GM18517 (cell line): ENCODE measurements around the gene MFSD6L.

Experiments used
- ATAC-seq: cut with Tn5 transposase; IDR thresholded peaks from one replicate; pipeline ENCODE4 v1.9.1; 2021; ENCODE audit warnings: mild to moderate bottlenecking, moderate library complexity; ENCODE audit not compliant: unreplicated experiment

Gene MFSD6L

DNA sequence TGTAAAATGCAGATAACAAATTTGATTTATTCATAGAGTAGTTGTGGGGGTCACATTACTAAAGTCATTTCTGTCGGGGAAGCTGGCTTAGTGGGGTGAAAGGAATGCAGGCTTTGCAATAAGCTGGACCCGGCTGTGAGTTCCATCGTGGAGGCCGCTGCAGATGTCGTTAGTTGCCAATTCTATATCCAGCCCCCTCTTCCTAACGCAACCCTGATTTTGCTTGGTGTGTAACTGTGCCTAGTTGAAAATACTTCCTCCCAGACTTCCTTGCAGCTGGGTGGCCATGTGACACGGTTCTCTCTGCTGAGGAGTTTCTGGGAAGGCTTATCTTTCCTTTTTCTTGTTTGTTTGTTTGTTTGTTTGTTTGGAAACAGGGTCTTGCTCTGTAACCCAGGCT is 4.5 kb downstream of the MFSD6L start:
- no peak for ATAC-seq

DNA sequence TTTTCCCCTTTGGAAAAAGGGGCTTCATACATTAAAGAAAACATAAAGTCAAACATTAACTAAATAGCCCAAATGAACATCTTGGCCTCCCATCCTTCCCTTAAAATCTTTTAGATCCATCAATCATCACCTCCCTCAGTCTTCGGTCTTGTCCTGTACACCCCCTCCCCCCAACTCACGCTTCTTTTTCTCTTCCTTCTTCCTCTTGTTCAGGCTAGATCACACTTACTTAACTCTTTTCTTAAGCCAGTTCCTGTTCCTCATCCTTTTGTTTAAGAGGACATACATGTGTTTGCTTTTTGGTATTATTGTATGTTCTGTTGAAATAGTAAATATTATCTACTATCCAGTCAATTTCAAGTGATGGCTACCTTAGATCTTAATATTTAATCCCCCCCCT is 5.5 kb downstream of the MFSD6L start:
- ATAC-seq: no peak

DNA sequence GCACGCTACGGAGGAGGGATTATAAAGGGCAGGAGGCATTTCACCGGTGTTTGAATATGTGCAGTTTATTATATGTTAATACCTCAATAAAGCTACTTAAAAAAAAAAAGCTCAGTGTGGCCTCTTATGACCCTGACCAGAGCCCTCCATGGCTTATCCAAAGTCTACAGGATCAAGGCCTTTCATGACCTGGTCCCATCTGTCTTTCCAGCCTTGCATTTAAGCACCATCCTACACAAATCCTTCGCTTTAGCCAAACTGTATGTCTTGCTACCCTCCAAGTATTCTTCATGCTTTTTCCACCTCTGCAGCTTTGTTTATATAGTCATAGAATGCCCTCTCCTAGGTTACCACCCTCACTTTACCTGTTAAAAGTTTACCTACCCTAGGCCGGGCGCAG is 6.5 kb downstream of the MFSD6L start:
- ATAC-seq: no peak

DNA sequence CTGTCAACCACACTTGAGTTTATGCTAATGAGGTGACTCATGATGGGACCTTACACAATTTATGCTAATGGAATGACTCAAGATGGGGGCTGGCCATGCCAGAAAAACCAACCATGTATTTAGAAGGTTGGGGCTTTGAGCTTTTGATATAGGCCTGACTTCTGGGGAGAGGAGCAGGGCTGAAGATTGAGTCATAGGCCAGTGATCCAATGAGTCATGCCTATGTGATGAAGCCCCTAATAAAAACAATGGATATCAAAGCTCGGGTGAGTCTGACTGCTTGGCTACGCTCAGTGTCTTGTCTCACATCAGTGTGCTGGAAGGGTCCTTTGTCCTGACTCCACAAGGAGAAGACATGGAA is 7.3 kb downstream of the MFSD6L start:
- ATAC-seq: no peak

DNA sequence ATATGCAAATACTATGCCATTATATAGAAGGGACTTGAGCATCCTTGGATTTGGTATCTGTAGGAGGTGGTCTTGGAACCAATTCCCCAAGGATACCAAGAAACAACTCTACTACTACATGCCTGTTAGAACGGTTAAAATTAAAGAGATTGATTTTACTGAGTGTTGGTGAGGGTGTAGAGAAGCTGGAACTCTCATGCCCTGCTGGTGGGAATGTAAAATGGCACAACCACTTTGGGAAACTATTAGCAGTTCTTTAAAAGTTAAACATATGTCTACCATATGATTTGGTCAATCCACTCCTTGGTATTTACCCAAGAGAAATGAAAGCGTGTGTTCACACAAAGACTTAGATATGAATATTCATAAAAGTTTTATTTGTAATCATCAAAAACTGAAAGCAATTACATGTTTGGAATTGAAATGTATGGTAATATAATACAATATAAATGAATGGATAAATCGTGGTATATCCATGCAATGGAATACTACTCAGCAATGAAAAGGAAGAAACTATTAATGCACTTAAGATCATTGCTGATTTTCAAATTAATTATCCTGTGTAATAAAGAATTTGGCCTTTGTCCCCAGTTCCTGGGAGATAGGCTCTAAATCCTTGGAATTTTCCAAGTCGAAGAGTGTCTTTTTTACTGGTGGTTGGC is 7.8 kb downstream of the MFSD6L start:
- ATAC-seq: no peak

DNA sequence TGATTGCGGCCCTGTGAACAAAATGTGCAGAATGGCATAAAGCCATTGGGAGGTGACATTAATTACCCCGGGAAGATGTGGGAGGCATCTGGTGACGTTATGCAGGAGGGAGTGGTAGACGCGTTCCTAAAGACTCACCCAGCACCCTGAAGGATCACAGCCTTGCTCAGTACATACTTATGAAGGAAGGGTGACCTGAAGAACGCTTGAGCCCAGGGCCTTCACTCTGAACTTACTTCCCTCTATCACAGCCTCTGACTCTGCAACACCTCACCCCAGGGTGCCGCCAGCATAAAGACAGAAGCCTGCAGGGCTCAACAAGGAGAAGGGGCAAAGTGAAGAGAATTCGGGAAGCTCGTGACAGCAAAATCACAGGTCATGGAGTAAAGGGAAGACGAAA is 9.4 kb downstream of the MFSD6L start:
- ATAC-seq: no peak

DNA sequence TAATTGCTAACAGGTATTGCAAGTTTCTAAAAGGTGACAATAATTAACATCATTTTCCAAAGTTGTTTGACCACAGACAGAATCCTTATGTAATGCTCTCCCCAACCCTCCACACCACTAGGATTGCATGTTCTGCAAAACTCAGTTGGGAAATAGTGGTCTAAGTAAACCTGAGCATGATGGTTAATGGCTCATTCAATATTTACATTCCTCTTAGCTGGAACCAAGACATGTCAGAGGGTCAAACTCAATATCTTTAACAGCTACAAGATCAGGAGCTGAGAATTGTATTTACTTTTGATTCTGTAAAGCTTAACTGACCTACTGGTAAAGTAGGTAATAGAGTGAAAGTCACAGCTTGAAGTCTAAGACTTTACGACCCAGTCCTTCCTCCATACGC is 10.2 kb downstream of the MFSD6L start:
- ATAC-seq: no peak

DNA sequence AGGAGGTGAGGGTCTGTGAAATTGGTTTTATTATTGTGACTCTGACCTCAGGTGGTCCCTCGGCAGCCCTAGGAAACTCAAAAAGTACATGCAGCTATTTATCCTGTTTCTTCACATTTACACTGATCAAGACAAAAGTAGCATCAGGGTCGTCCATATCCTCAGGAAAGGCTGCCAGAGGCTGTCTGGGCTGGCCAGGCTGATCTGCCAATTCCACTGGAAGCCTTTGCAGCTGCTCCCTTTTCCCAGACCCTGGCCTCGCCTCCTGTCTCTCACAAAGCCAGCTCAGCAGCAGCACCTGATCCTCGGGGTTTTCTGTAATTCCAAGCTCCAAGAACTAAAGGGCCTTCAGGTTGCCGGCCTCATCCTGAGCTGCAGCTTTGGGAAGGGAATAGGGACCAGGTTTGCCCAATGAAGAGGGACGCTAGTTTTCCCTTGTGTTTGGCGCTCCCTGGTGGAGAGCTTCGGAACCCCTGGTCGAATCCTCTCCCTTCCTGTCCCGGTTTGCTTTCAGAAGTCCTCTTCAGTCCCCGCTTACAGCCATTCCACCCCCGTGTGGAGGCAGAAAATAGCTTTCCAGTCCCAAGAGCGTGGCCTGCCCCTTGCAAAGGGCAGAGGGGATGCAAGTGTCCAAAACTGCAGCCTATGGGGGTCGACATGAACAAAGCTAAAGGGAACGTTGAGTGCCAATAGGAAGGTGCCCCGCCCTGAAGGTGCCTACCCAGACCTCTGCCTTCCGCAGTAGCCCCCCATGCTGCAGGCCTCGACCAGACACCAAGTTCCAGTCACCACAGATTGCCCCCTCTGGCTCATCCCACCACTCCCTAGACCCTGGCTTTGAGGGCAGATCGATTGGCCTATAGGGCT is 13.4 kb downstream of the MFSD6L start:
- ATAC-seq: no peak

DNA sequence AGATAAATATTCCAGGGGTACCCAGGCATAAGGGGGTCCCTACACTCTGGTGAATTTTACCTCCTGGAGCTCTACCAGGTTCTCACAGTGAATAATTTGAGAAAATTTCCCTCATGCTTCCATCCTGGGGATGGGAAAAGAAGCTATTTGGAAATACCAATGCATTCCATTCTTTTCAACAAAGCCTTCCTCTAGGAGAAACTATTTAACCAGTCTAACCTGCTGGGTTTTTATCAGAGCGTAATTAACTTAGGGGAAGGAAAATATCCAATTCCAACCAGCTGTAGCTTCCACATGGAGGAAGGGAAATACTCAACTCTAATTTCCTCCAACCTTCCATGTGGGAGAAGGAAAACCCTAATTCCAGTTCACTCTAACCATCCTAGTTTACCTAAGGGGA is 17.0 kb downstream of the MFSD6L start:
- no peak for ATAC-seq

DNA sequence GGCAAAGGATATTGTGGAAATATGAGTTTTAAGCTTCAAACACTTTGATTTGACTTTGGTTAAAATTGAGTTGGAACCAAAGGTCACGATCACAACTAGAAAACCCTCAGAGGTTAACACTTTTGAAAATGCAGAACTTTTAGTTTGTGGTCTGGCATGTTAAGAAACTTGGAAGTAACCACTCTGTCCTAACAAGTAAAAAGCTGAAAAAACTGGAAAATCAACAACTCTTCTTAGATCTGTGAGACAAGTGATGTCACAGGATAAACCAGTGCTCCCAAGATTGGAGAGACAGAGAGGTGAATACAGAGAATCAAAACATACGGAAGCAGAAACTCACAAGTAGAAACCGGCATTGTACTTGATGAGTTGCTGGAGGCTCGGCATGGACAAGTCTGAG is 17.4 kb downstream of the MFSD6L start:
- ATAC-seq: no peak

DNA sequence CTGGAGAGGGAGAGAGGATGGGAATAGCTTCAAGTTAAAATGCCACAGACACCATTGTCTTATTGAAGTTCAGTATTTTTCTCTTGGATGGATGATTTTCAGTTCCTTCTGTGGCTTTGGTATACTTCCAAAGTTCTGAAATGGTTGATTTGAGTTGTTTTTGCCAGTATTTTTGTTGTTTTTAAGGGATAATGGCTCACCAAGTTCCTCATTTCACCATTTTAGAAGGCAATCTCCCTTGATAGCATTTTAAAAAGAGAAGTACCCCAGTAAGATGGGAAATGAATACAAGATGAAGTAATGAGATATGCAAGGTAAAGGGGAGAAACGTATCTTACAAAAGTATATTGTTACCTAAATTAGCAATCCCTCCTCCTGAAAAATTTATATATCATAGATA is 22.3 kb downstream of the MFSD6L start:
- ATAC-seq: no peak

DNA sequence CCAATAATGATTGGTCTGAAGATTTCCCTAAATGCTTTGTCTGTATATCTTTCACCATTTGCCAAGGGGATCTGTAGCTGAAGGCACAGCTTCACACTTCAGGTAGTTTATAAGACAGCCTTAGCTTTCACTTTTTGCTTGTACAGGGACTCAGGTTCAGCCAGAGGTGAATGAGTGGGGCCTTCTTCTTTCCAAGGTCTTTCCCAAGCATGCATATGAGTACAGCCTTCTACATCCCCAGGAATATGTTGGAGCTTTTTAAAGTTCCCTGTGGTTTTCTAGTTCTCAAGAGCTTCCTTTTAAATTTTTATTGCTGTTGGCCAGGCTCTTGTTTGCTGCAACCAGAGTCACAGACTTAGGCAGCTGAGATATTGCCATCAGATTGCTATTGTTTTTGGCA is 22.9 kb downstream of the MFSD6L start:
- no peak for ATAC-seq

DNA sequence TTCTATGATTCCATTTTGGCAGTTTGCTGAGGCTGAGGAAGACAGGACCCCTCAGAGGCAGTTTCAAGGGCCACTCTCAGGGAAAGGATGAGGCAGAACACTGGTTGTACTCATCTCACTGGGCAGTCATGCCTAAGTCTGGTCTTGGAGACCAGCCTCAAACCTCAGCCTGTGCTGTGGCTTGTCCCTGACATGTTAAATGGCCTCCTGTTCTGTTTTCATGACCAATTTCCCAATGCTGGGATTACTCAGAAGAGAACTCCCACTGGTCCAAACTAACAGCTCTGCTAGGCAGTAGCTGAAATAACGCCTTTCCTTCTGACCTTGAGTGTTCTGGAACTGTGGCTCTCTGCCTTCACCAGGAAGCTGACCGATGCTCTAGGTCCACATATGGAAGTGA is 32.4 kb downstream of the MFSD6L start:
- ATAC-seq: no peak

DNA sequence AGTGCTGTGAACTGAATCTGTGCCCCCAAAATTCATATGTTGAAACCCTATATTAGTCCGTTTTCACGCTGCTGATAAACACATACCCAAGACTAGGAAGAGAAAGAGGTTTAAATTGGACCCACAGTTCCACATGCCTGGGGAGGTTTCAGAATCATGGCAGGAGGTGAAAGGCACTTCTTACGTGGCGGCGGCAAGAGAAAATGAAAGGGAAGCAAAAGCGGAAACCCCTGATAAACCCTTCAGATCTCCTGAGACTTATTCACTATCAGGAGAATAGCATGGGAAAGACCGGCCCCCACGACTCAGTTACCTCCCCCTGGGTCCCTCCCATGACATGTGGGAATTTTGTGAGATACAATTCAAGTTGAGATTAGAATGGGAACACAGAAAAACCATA is 37.2 kb downstream of the MFSD6L start:
- ATAC-seq: no peak

DNA sequence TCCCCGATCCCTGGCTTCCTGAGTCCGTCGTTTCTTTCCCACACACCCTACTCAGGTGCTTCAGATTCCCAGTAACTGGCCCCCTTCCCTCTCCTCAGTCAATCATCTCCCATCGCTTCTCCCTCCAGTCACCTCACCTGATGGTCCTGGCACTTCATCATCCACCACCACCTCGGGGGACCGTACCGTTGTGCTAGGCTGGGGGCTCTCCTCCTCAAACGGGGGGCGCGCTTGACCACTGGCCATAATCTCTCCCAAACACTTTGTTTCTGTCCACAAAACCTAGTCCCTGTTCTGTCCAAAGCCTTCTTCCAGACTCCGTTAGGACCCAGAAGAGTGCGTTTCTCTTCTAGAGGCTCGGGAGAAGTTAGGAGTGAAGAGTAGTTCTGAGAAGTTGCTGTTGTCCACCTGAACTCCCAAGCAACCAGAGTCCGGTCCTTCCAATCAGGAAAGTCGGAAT is 41.0 kb downstream of the MFSD6L start, which contains the start of gene SPDYE4:
SPDYE4 (minus strand) TSS at position 410 of the 460 bp plus-strand sequence; CDS start at position 246, 164 bp downstream.
- ATAC-seq: no peak

DNA sequence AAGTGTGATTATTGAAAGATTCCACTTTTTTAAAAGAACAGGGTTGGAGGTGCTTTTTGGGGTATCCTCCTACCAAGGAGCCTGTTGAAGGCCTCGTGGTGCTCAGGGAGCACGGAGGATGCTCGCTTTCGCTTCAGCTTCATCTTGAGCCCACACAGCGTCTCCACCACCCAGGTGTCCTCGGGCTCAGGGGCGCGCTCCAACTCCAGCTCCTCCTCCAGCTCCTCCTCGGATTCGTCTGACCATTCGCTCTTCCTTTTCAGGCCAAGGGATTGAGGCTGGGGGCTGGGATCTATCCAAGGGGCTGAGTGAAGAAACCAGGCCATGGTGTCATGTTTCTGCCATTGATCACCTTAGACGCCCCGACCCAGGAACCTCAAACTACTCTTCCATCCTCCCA is 42.0 kb downstream of the MFSD6L start:
- no peak for ATAC-seq

DNA sequence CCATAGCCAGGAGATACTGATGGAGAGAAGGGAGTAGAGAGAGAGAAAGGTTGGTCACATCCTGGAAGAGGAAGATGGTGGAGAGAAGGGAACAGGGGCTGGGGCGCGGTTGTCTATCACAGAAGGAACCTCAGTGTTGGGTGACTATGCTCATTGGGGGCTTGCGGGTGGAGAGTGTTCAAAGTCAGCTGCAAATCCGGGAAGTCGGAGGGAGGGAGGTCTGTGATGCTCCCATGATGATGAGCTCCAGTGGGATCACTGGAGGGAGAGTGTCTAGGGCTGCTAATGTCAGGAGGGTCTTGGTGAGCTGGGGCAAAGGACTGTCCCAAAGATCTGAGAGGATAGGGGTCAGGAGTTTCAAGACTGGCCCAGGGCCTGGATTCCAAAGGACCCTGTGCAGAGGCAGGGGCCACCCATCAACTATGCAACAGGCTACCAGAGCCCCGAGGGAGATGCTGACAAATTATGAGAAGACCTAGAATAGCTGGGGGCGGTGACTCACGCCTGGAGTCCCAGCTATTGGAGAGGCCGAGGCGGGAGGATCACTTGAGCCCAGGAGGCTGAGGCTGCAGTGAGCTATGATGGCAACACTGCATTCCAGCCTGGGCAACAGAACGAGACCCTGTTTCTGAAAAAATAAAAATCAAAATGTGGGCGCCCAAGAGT is 43.4 kb downstream of the MFSD6L start:
- no peak for ATAC-seq

DNA sequence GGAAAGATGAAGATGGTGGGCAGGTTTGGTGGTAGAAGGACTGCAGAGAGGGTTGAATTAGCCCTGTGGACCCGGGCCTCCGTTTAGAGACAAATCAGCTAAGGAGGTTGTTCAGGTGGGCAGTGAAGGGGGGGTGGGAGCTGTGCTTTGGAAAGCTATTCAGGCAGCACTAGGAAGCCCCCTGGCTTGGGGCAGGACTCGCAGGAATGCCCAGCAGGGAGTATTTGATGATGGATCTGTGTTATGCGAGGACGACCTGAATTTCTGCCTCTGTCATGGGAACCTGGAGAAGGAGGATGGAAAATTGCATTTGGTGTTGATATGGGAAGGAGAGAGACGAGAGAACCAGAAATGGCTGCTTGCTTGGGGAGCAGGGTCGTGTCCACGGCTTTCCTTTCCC is 44.3 kb downstream of the MFSD6L start:
- ATAC-seq: no peak

DNA sequence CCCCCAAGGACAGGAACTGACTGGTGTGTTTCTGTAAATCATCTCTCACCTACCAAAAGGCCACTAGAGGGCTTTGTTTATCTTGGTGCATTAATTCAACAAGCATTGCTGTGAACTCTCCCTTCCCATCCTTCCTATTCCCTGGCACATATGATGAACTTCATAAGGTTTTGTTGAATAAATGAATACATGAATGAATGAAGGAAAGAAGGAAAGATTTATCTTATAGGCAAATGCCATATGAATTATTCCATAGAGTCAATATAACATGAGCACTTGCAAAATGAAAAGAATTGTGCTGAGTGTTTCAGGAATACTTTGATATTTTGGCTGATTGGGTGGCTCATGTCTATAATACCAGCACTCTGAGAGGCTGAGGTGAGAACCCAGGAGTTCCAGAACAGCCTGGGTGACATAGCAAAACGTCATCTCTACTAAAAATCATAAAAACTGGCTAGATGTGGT is 45.2 kb downstream of the MFSD6L start:
- no peak for ATAC-seq

DNA sequence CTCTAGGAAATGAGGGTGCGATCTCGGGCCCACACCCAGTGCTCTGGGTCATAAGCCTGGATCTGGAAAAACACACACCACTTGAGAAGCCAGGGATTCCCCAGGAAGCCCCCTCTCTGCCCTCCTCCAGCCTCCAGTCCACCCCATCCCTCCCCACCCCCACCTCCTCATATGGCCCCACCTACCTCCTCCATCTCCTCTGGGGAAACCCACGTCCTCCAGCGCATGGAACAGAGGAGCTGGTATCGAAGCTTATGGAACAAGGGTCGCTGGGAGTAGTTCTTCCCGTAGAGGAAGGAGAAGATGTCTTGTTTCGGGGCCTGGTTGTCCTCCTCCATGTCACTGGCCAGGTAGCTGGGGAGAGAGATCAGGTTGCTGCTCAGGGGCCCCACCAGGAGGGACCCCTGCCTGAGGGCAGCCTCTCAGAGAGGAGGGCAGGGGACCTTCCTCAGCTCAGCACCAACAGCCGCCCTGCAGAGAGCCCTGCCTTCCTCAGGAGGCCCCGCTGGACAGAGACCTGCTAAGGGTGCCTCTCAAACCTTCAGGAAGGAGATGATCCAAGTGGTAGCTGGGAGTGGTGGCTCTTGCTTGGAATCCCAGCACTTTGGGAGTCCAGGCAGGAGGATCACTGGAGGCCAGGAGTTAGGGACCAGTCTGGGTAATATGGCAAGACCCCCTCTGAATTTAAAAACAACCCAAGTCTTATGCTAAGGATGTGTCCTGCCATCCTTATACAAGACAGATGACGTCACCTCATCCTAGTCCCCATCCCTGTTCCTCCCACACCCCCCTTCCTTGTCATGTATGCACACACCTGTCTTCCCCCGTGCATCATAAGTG is 45.8 kb downstream of the MFSD6L start:
- no peak for ATAC-seq

DNA sequence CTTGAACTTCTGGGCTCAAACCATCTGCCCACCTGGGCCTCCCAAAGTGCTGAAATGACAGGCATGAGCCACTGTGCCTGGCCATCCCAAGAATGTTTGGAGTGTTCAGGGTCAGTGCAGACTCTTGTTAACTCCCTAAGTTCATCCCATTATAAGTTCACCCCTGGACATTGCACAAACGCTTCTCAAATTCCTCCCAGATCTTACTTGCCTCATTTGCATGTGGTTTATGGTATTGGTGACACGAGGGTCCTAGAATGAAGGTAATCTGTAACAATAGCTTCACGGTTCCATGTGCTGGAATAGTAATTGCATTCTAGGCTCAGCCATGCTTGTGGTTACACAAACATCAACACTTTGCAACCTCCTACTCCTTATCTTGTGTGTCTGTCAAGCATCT is 49.5 kb downstream of the MFSD6L start:
- no peak for ATAC-seq
